SK-N-SH treated with all-trans-retinoic acid at 6 μM for 48 hours (cell line): ENCODE data around the gene CNNM2.

Source experiments
- ARNTL ChIP-seq: fragments of 450-650 bp; formaldehyde crosslinking; IDR thresholded peaks from 2 replicates; pipeline ENCODE4 v1.5.0; 2020; ENCODE audit warnings: low read depth, mild to moderate bottlenecking, moderate library complexity, borderline replicate concordance
- ZFP3 ChIP-seq: fragments of 250-450 bp; sonication (Bioruptor Pico); IDR thresholded peaks from 2 replicates; pipeline ENCODE4 v1.5.0; 2020; ENCODE audit warnings: mild to moderate bottlenecking, moderate library complexity
- ZNF565 ChIP-seq: fragments of 450-650 bp; formaldehyde crosslinking; conservative IDR thresholded peaks from 2 replicates; pipeline ENCODE4 v1.5.0; 2020; ENCODE audit warnings: low read depth, mild to moderate bottlenecking, moderate library complexity
- ZNF8 ChIP-seq: fragments of 450-650 bp; formaldehyde crosslinking; IDR thresholded peaks from 2 replicates; pipeline ENCODE4 v1.5.0; 2020; ENCODE audit warnings: mild to moderate bottlenecking, moderate library complexity
- TF ChIP-seq, protein P1 (sequence below): fragments of 250-450 bp; sonication (Bioruptor Pico); IDR thresholded peaks from 2 replicates; pipeline ENCODE4 v1.5.0; 2020; ENCODE audit warnings: mild to moderate bottlenecking, moderate library complexity

- TF ChIP-seq ZNF565: no peak
- TF ChIP-seq, protein P1, sequence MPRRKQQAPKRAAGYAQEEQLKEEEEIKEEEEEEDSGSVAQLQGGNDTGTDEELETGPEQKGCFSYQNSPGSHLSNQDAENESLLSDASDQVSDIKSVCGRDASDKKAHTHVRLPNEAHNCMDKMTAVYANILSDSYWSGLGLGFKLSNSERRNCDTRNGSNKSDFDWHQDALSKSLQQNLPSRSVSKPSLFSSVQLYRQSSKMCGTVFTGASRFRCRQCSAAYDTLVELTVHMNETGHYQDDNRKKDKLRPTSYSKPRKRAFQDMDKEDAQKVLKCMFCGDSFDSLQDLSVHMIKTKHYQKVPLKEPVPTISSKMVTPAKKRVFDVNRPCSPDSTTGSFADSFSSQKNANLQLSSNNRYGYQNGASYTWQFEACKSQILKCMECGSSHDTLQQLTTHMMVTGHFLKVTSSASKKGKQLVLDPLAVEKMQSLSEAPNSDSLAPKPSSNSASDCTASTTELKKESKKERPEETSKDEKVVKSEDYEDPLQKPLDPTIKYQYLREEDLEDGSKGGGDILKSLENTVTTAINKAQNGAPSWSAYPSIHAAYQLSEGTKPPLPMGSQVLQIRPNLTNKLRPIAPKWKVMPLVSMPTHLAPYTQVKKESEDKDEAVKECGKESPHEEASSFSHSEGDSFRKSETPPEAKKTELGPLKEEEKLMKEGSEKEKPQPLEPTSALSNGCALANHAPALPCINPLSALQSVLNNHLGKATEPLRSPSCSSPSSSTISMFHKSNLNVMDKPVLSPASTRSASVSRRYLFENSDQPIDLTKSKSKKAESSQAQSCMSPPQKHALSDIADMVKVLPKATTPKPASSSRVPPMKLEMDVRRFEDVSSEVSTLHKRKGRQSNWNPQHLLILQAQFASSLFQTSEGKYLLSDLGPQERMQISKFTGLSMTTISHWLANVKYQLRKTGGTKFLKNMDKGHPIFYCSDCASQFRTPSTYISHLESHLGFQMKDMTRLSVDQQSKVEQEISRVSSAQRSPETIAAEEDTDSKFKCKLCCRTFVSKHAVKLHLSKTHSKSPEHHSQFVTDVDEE (CRISPR knock-in tag): no peak
- TF ChIP-seq ZNF8 (CRISPR knock-in tag): no peak
- TF ChIP-seq ZFP3 (CRISPR knock-in tag): no peak
- no peak for TF ChIP-seq ARNTL (CRISPR knock-in tag)
Observed at GRCh38 chr10:103078676-103079075, 160.6 kb downstream of the CNNM2 start.
